Lower leg skin (tissue), 3 donors: ENCODE measurements around the gene CERS5.

Experiments used
- POLR2A ChIP-seq, 2 donors: fragments of 450-650 bp; IDR thresholded peaks; one replicate each; pipeline ENCODE4 v1.6.1; 2016 to 2017; ENCODE audit warnings: antibody characterized with exemption in 2 of 2, mild to moderate bottlenecking in 1 of 2, moderate library complexity in 1 of 2
- TF ChIP-seq, protein P1 (sequence below), 3 donors: fragments of 450-650 bp; IDR thresholded peaks; one replicate each; pipeline ENCODE4 v1.5.1; 2016; ENCODE audit warnings: antibody characterized with exemption in 3 of 3, mild to moderate bottlenecking in 3 of 3, moderate library complexity in 2 of 3

GRCh38 chr12:50192236-50192635, 25.1 kb upstream of the CERS5 start:
- TF ChIP-seq, protein P1, sequence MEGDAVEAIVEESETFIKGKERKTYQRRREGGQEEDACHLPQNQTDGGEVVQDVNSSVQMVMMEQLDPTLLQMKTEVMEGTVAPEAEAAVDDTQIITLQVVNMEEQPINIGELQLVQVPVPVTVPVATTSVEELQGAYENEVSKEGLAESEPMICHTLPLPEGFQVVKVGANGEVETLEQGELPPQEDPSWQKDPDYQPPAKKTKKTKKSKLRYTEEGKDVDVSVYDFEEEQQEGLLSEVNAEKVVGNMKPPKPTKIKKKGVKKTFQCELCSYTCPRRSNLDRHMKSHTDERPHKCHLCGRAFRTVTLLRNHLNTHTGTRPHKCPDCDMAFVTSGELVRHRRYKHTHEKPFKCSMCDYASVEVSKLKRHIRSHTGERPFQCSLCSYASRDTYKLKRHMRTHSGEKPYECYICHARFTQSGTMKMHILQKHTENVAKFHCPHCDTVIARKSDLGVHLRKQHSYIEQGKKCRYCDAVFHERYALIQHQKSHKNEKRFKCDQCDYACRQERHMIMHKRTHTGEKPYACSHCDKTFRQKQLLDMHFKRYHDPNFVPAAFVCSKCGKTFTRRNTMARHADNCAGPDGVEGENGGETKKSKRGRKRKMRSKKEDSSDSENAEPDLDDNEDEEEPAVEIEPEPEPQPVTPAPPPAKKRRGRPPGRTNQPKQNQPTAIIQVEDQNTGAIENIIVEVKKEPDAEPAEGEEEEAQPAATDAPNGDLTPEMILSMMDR (IDR thresholded peaks at IDR 0.05), result no peak
- no peak for TF ChIP-seq POLR2A (IDR thresholded peaks at IDR 0.05)
